DND-41 (cell line): Measurements from ENCODE around the gene CRYBB3.

ENCODE experiments used
- EZH2 ChIP-seq: IDR thresholded peaks from 3 replicates; pipeline ENCODE4 v1.6.1; 2012; ENCODE audit warnings: borderline replicate concordance, low read depth, mild to moderate bottlenecking, moderate library complexity, low read length, inconsistent platforms; ENCODE audit not compliant: severe bottlenecking
- TF ChIP-seq, protein P1 (sequence below): IDR thresholded peaks from 2 replicates; pipeline ENCODE4 v1.5.1; 2012; ENCODE audit warnings: borderline replicate concordance, low read length, moderate library complexity, mild to moderate bottlenecking; ENCODE audit not compliant: poor library complexity, severe bottlenecking; ENCODE audit errors: extremely low read depth

DNA sequence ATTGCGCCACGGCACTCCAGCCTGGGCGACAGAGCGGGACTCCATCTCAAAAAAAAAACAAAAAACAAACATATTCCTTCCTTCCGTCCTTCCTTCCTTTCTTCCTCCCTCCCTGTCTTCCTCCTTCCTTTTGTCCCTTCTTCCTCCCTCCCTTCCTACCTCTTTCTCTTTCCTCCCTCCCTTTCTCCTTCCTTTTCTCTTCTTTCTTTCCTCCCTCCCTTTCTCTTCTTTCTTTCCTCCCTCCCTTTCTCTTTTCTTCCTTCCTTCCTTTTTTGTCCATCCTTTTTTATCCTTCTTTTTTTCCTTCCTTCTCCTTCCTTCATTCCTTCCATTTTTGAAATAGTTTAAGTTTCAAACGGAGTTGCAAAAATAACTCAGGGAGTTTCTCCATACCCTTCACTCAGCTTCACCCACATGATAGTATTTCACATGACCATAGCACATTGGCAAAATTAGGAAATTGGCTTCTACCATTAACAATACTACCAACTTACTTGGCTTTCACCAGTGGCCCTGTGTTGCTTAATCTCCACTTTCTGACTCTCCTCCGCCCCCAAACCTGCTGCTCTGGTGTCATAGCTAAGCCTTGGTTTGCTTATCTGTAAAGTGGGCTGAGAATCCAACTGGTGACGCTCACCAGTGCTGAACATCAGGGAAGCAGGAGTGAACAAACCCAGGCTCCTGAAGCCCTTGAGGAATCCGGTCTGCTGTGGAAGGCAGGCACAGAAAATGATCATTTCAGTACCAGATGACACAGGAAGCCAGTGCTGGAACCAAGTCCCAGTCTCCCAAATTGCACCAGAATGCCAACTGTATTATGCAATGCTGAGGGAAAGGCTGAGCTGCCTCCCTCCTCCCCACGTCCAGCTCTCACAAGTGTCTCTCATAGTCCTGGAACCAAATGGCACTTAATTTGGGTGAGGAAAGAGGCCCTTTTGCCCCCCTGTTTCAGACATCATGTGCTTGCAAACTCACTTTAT lies 17.2 kb upstream of the CRYBB3 start:
- TF ChIP-seq, protein P1, sequence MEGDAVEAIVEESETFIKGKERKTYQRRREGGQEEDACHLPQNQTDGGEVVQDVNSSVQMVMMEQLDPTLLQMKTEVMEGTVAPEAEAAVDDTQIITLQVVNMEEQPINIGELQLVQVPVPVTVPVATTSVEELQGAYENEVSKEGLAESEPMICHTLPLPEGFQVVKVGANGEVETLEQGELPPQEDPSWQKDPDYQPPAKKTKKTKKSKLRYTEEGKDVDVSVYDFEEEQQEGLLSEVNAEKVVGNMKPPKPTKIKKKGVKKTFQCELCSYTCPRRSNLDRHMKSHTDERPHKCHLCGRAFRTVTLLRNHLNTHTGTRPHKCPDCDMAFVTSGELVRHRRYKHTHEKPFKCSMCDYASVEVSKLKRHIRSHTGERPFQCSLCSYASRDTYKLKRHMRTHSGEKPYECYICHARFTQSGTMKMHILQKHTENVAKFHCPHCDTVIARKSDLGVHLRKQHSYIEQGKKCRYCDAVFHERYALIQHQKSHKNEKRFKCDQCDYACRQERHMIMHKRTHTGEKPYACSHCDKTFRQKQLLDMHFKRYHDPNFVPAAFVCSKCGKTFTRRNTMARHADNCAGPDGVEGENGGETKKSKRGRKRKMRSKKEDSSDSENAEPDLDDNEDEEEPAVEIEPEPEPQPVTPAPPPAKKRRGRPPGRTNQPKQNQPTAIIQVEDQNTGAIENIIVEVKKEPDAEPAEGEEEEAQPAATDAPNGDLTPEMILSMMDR: no peak
- no peak for TF ChIP-seq EZH2
